ENCODE data around the gene CBX7. TPM values are rescaled to one million over a fixed set of nuclear protein-coding genes. Genes with fewer than 3 reads are reported as not detected.

The CBX7 gene
- total RNA-seq, 4 donors from 2014 or later, result 4.7 to 56.1 (median 19.5) TPM

- H3K36me3 ChIP-seq, result peaks cover 0 to 23% (median 0%) of the 10 kb centered on the region in 3 donors
- no peak overlapping the region for H3K4me3 ChIP-seq
- H3K27ac ChIP-seq, result no peak overlapping the region
- no peaks in the 10 kb centered on the region for H3K27me3 ChIP-seq
- intact Hi-C loops (cut with DNase I), result no loop called here
- no peak for DNase-seq
- 77 to 82% methylated on average over 5 to 6 of the region's 8 CpGs for WGBS, 2 donors
- peaks cover 8 to 22% (median 10%) of the 10 kb centered on the region in 3 donors for H3K4me1 ChIP-seq
- TF ChIP-seq CTCF (IDR thresholded peaks at IDR 0.05), result no peak
- TF ChIP-seq POLR2A (IDR thresholded peaks at IDR 0.05), result no peak
- no peaks in the 10 kb centered on the region for H3K9me3 ChIP-seq
Observed at GRCh38 chr22:39081598-39081997, 70.9 kb downstream of the CBX7 start.

- Histone ChIP-seq H3K27me3 (no peaks in the 10 kb centered on the region), H3K27ac (no peak overlapping the region), H3K4me1 (peaks cover 8 to 22% (median 10%) of the 10 kb centered on the region in 3 donors), H3K4me3 (no peak overlapping the region), H3K36me3 (peaks cover 0 to 23% (median 0%) of the 10 kb centered on the region in 3 donors), H3K9me3 (no peaks in the 10 kb centered on the region)
- 84 to 96% methylated on average over 9 of the region's 12 CpGs for WGBS, 2 donors
- TF ChIP-seq POLR2A (IDR thresholded peaks at IDR 0.05), result no peak
- DNase-seq, result no peak
- intact Hi-C loops (cut with DNase I), result no loop called here
Observed at GRCh38 chr22:39081016-39081415, 71.5 kb downstream of the CBX7 start.

Small RNA genes within 50 kb of the gene (small RNA-seq; reads per million reads assigned to genes)
- gene COX5BP7, result 0 reads per million in 4 donors

Other genes starting within 250 kb of the CBX7 start
- gene APOBEC3A, start 195.1 kb downstream of the CBX7 start, total RNA-seq, result 10 to 100 TPM in 1 of 4 donors, 1 to 10 TPM in 1, under 1 TPM in 2; 0.57 to 27.3 (median 1.3) TPM
- 1 to 10 TPM in 3 of 4 donors, not detected in 1; 1.1 to 5.3 (median 3.1) TPM for gene APOBEC3B, start 170.3 kb downstream of the CBX7 start, total RNA-seq
- 10 to 100 TPM in 1 of 4 donors, 1 to 10 TPM in 3; 7.6 to 20.3 (median 9.0) TPM for gene APOBEC3C, start 138.4 kb downstream of the CBX7 start, total RNA-seq
- 1 to 10 TPM in 1 of 4 donors, under 1 TPM in 2, not detected in 1; 0.35 to 1.2 (median 0.76) TPM for gene APOBEC3D, start 131.6 kb downstream of the CBX7 start, total RNA-seq
- 1 to 10 TPM in 3 of 4 donors, under 1 TPM in 1; 0.44 to 2.7 (median 2.2) TPM for gene APOBEC3F, start 111.8 kb downstream of the CBX7 start, total RNA-seq
- 10 to 100 TPM in 2 of 4 donors, 1 to 10 TPM in 1, under 1 TPM in 1; 0.91 to 12.1 (median 6.5) TPM for gene APOBEC3G, start 75.4 kb downstream of the CBX7 start, total RNA-seq
- gene APOBEC3H, start 55.4 kb downstream of the CBX7 start, total RNA-seq, result under 1 TPM in 2 of 4 donors, not detected in 2; 0.92 to 0.95 TPM
- gene PDGFB, start 92.3 kb upstream of the CBX7 start, total RNA-seq, result 1 to 10 TPM; 1.2 to 6.3 (median 3.7) TPM
- 1,000 to 10,000 TPM; 1,469 to 2,891 (median 2,008) TPM for gene RPL3, start 166.9 kb upstream of the CBX7 start, total RNA-seq
- 10 to 100 TPM; 13.3 to 35.5 (median 21.5) TPM for gene SYNGR1, start 197.3 kb upstream of the CBX7 start, total RNA-seq
- 10 to 100 TPM in 3 of 4 donors, 1 to 10 TPM in 1; 7.8 to 15.3 (median 14.5) TPM for gene TAB1, start 247.1 kb upstream of the CBX7 start, total RNA-seq

Measured in esophagus squamous epithelium (tissue), 5 donors.